NT2/D1 (cell line): ENCODE results near the gene NOC2L.

Experiments used
- YY1 ChIP-seq: IDR thresholded peaks from 2 replicates; pipeline ENCODE4 v1.6.1; 2011; ENCODE audit not compliant: insufficient read length, insufficient read depth
- ZNF274 ChIP-seq: IDR thresholded peaks from 2 replicates; pipeline ENCODE4 v1.6.1; 2011; ENCODE audit warnings: mild to moderate bottlenecking, low read depth, low read length

- TF ChIP-seq ZNF274 (no peak), YY1 (no peak)
Measured at GRCh38 chr1:991895-992294, 32.8 kb upstream of the NOC2L start.
